H1 (cell line): ENCODE results near the gene MAFB. TPM values are rescaled to one million over a fixed set of nuclear protein-coding genes. Genes with fewer than 3 reads are reported as not detected.

Experiments
- CTCF ChIA-PET: fragments of 300-600 bp; sonication (Branson Sonifier 250); formaldehyde crosslinking; loops from one replicate; lab custom pipeline; 2021; ENCODE audit not compliant: partially characterized antibody; lab: Charles Lee
- POLR2A ChIA-PET: fragments of 300-600 bp; sonication (Branson Sonifier 250); formaldehyde crosslinking; loops from one replicate; lab custom pipeline; 2021; ENCODE audit warnings: inconsistent platforms; ENCODE audit not compliant: partially characterized antibody; lab: Charles Lee
- DNase-seq, 2 experiments: peaks; one replicate each; pipeline versions ENCODE4 v3.0.0 to v3.0.0-alpha.2; 2010 to 2022; ENCODE audit warnings: low spot score in 2 of 2, low read depth in 1 of 2, mixed read lengths in 1 of 2
- FAIRE-seq: peaks from 2 replicates; lab custom pipeline; 2011; peaks lifted over from hg19 to GRCh38; lab: Jason Lieb, UNC
- H2AFZ ChIP-seq: 2 replicates; pipeline ENCODE4 v1.8.1; 2012; ENCODE audit warnings: low read length, inconsistent platforms
- H2AK5ac ChIP-seq: 2 replicates; pipeline ENCODE4 v1.6.1; 2013; ENCODE audit warnings: low read depth, low read length
- H2BK120ac ChIP-seq: replicated peaks from 2 replicates; pipeline ENCODE3; 2013; ENCODE audit warnings: low read depth, low read length, inconsistent platforms
- H2BK12ac ChIP-seq: 2 replicates; pipeline ENCODE4 v1.6.1; 2013; ENCODE audit warnings: low read depth, low read length
- H2BK15ac ChIP-seq: 2 replicates; pipeline ENCODE4 v1.6.1; 2013; ENCODE audit warnings: low read length
- H2BK20ac ChIP-seq: 2 replicates; pipeline ENCODE4 v1.6.1; 2013; ENCODE audit warnings: low read length
- H2BK5ac ChIP-seq: 2 replicates; pipeline ENCODE4 v1.6.1; 2013; ENCODE audit warnings: low read depth, low read length
- H3K14ac ChIP-seq: 2 replicates; pipeline ENCODE4 v1.6.1; 2013; ENCODE audit warnings: inconsistent platforms; ENCODE audit not compliant: insufficient read length
- H3K18ac ChIP-seq: 2 replicates; pipeline ENCODE4 v1.6.1; 2013; ENCODE audit warnings: low read length; ENCODE audit errors: extremely low read depth
- H3K23ac ChIP-seq: 2 replicates; pipeline ENCODE4 v1.6.1; 2013; ENCODE audit warnings: inconsistent platforms; ENCODE audit not compliant: insufficient read length
- H3K23me2 ChIP-seq: 2 replicates; pipeline ENCODE4 v1.6.1; 2013; ENCODE audit warnings: low read depth, low read length
- H3K27ac ChIP-seq: 2 replicates; pipeline ENCODE4 v1.6.1; 2011; ENCODE audit warnings: low read depth, low read length, inconsistent platforms
- H3K27me3 ChIP-seq, 4 experiments: replicated peaks in 1 of 4; 1 replicate in 1 of 4; 2 replicates in 3 of 4; pipeline versions ENCODE4 v1.6.1 to v1.8.1; 2011 to 2013; ENCODE audit warnings: low read length in 3 of 4, mild to moderate bottlenecking in 3 of 4, inconsistent platforms in 2 of 4, mixed read lengths in 2 of 4, moderate library complexity in 1 of 4; ENCODE audit not compliant: control insufficient read depth in 3 of 4, insufficient read depth in 3 of 4; ENCODE audit errors: extremely low read depth in 1 of 4
- H3K36me3 ChIP-seq, 4 experiments: 2 replicates each; pipeline versions ENCODE4 v1.6.1 to v1.8.1; 2011 to 2013; ENCODE audit warnings: mild to moderate bottlenecking in 4 of 4, low read length in 3 of 4, moderate library complexity in 2 of 4, control low read depth in 1 of 4, inconsistent platforms in 1 of 4; ENCODE audit not compliant: insufficient read depth in 4 of 4, control insufficient read depth in 2 of 4
- H3K4ac ChIP-seq: replicated peaks from 2 replicates; pipeline ENCODE3; 2013; ENCODE audit warnings: low read length, low read depth, mixed read lengths, inconsistent platforms; ENCODE audit not compliant: insufficient read length
- H3K4me1 ChIP-seq, 4 experiments: replicated peaks in 1 of 4; 1 replicate in 1 of 4; 2 replicates in 3 of 4; pipeline versions ENCODE4 v1.6.1 to v1.8.1; 2011 to 2013; ENCODE audit warnings: low read length in 3 of 4, inconsistent platforms in 2 of 4, mixed read lengths in 1 of 4; ENCODE audit not compliant: insufficient read depth in 4 of 4, control insufficient read depth in 3 of 4
- H3K4me2 ChIP-seq, 2 experiments: 2 replicates each; pipeline versions ENCODE4 v1.6.1 to v1.8.1; 2011 to 2013; ENCODE audit warnings: low read depth in 2 of 2, low read length in 2 of 2, control low read depth in 1 of 2, inconsistent platforms in 1 of 2, mild to moderate bottlenecking in 1 of 2; ENCODE audit not compliant: insufficient read depth in 1 of 2
- H3K4me3 ChIP-seq, 4 experiments: fragments of 200-600, 300-600 bp in 1 of 4; sonication (generic), shearing (Covaris generic), sonication (Bioruptor Twin) in 1 of 4; 2 replicates each; pipeline versions ENCODE4 v1.5.1 to v1.8.1; 2011 to 2016; ENCODE audit warnings: low read length in 4 of 4, low read depth in 3 of 4, control low read depth in 2 of 4, inconsistent platforms in 2 of 4, mild to moderate bottlenecking in 2 of 4, mixed read lengths in 1 of 4, moderate library complexity in 1 of 4; ENCODE audit not compliant: insufficient read depth in 2 of 4; ENCODE audit errors: extremely low read depth in 1 of 4
- H3K56ac ChIP-seq: replicated peaks from 2 replicates; pipeline ENCODE3; 2013; ENCODE audit warnings: low read depth, mild to moderate bottlenecking, mixed read lengths, low read length, inconsistent platforms; ENCODE audit not compliant: insufficient read length
- H3K79me1 ChIP-seq: 2 replicates; pipeline ENCODE4 v1.6.1; 2013; ENCODE audit warnings: low read depth, low read length, control low read depth
- H3K79me2 ChIP-seq, 2 experiments: 2 replicates each; pipeline versions ENCODE4 v1.6.1 to v1.8.1; 2012 to 2013; ENCODE audit warnings: low read length in 2 of 2, mild to moderate bottlenecking in 2 of 2, inconsistent platforms in 1 of 2; ENCODE audit not compliant: insufficient read depth in 2 of 2, control insufficient read depth in 1 of 2
- H3K9ac ChIP-seq, 4 experiments: replicated peaks in 1 of 4; 1 replicate in 1 of 4; 2 replicates in 3 of 4; pipeline versions ENCODE4 v1.6.1 to v1.8.1; 2011 to 2013; ENCODE audit warnings: low read depth in 3 of 4, low read length in 3 of 4, control low read depth in 2 of 4, mild to moderate bottlenecking in 2 of 4, moderate library complexity in 2 of 4, inconsistent platforms in 1 of 4; ENCODE audit errors: extremely low read depth in 1 of 4
- H3K9me3 ChIP-seq, 2 experiments: 2 replicates each; pipeline versions ENCODE4 v1.6.1 to v1.8.1; 2012 to 2013; ENCODE audit warnings: mild to moderate bottlenecking in 2 of 2, moderate library complexity in 2 of 2, control low read depth in 1 of 2, inconsistent platforms in 1 of 2, low read depth in 1 of 2, low read length in 1 of 2, mixed read lengths in 1 of 2; ENCODE audit not compliant: insufficient read depth in 2 of 2
- H4K20me1 ChIP-seq, 2 experiments: replicated peaks in 1 of 2; 2 replicates each; pipeline versions ENCODE3 to v1.8.1; 2011 to 2013; ENCODE audit warnings: inconsistent platforms in 2 of 2, low read length in 2 of 2, mild to moderate bottlenecking in 1 of 2; ENCODE audit not compliant: insufficient read depth in 2 of 2, control insufficient read depth in 1 of 2
- H4K5ac ChIP-seq: 2 replicates; pipeline ENCODE4 v1.6.1; 2013; ENCODE audit warnings: low read length, low read depth, mixed read lengths, inconsistent platforms; ENCODE audit not compliant: insufficient read length
- H4K8ac ChIP-seq: 2 replicates; pipeline ENCODE4 v1.8.0; 2013; ENCODE audit warnings: mild to moderate bottlenecking, moderate library complexity, low read length, inconsistent platforms; ENCODE audit not compliant: insufficient read depth; ENCODE audit errors: extremely low read depth
- H4K91ac ChIP-seq: replicated peaks from 2 replicates; pipeline ENCODE3; 2013; ENCODE audit warnings: low read length, mixed read lengths, inconsistent platforms; ENCODE audit not compliant: insufficient read length
- ASH2L ChIP-seq: fragments of 200-600, 300-600 bp; sonication (generic); IDR thresholded peaks from one replicate; pipeline ENCODE4 v1.7.1; 2017; ENCODE audit warnings: low read length
- ATF3 ChIP-seq: IDR thresholded peaks from 2 replicates; pipeline ENCODE4 v1.6.1; 2011; ENCODE audit warnings: low read depth, mild to moderate bottlenecking, low read length; ENCODE audit not compliant: insufficient read depth
- HDAC6 ChIP-seq: IDR thresholded peaks from one replicate; pipeline ENCODE4 v1.7.1; 2012; ENCODE audit warnings: low read depth, mild to moderate bottlenecking, inconsistent platforms, low read length, moderate library complexity
- JUN ChIP-seq: IDR thresholded peaks from 2 replicates; pipeline ENCODE4 v1.6.1; 2011; ENCODE audit warnings: low read depth, mild to moderate bottlenecking, improper control_type of control experiment, low read length
- KDM4A ChIP-seq: IDR thresholded peaks from one replicate; pipeline ENCODE4 v1.7.1; 2012; ENCODE audit warnings: low read depth, mild to moderate bottlenecking, moderate library complexity, low read length, inconsistent platforms; ENCODE audit not compliant: severe bottlenecking
- SUZ12 ChIP-seq: fragments of 200-600 bp; sonication (generic); IDR thresholded peaks from 2 replicates; pipeline ENCODE4 v1.6.1; 2012; ENCODE audit warnings: mild to moderate bottlenecking, inconsistent platforms, low read length, moderate library complexity, mixed read lengths
- TBP ChIP-seq: IDR thresholded peaks from 2 replicates; pipeline ENCODE4 v1.6.1; 2011; ENCODE audit warnings: low read depth, low read length, improper control_type of control experiment
- WGBS, 2 experiments: shearing (Covaris generic) in 1 of 2; methylation state at CpG; one replicate each; pipeline versions ENCODE4 v1.1.6 to v1.1.7; 2013 to 2015; ENCODE audit warnings: low lambda C conversion rate in 2 of 2, mixed read lengths in 2 of 2, inconsistent platforms in 1 of 2, low coverage in 1 of 2, missing lambda C conversion rate in 1 of 2; ENCODE audit not compliant: insufficient replicate concordance in 2 of 2, insufficient coverage in 1 of 2, insufficient read length in 1 of 2; ENCODE audit errors: extremely low coverage in 1 of 2, missing lambda C conversion rate in 1 of 2; 5-methylcytosine and 5-hydroxymethylcytosine counted together
- polyA plus RNA-seq, 7 experiments: library from polyadenylated mRNA; depleted of rRNA in 3 of 7; stranded (reverse) in 5 of 7; unstranded in 2 of 7; fragments of >200 nt in 5 of 7; fragments of 200-250 nt in 2 of 7; gene quantifications; 1 replicate in 5 of 7; 2 replicates in 1 of 7; 4 replicates in 1 of 7; pipeline versions ENCODE4 v1.2.1 to v1.2.3, GENCODE V29; 2011 to 2013; ENCODE audit warnings: missing spikeins in 2 of 7, mixed read lengths in 2 of 7
- total RNA-seq: library from RNA; stranded (reverse); fragmentation: NEBNext Ultra II Directional; extraction: Animal tissue kit (Norgen Biotek cat#: 25700); gene quantifications from 2 replicates; pipeline ENCODE4 v1.2.1, GENCODE V29; 2021
- TF ChIP-seq, protein P1 (sequence below), 3 experiments: IDR thresholded peaks; 1 replicate in 2 of 3; 2 replicates in 1 of 3; pipeline versions ENCODE4 v1.5.1 to v1.6.1; 2011; ENCODE audit warnings: low read length in 3 of 3, mild to moderate bottlenecking in 3 of 3, inconsistent platforms in 2 of 3, low read depth in 1 of 3, moderate library complexity in 1 of 3; ENCODE audit not compliant: insufficient read depth in 1 of 3; ENCODE audit errors: control extremely low read depth in 1 of 3
- TF ChIP-seq, protein P2 (sequence below): IDR thresholded peaks from 2 replicates; pipeline ENCODE4 v1.6.1; 2011; ENCODE audit warnings: low read length, improper control_type of control experiment

The MAFB gene
- total and polyA plus RNA-seq, 2 of the 8 experiments (the other 6 are each of a cell fraction or from before 2014, with no cell fraction given) = 0.83 to 1.8 TPM

DNA sequence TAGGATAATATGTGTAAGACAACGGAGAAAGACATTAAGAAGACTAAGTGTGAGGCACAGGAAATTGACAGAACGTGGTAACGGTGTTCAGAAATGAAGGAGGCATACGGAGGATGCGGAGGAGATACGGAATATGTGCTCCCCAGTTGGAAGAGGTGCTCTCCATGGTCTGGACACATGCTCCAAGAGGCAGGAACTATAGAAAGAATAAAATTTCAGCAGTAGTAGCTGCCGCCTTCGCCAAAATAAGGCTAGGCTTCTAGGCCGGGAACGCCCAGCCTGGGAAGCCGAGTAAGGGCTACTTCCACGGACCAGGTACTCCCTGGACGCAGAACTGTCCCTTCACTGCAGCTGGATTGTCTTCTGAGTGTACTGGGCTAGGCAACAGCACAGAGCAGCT is 7.4 kb downstream of the MAFB start:
- FAIRE-seq = no peak
- H3K36me3 ChIP-seq = peaks cover 0 to 5% (median under 1%) of the 10 kb centered on the region in 4 experiments; a peak in 2 of 8 replicates
- peaks cover 14 to 29% of the 10 kb centered on the region in 2 experiments for H4K20me1 ChIP-seq
- 74% methylated on average over 13 of the region's 13 CpGs; no CpG with 5 or more reads in 1 of the 2 experiments for WGBS, 2 experiments
- peaks cover 42 to 75% (median 68%) of the 10 kb centered on the region in 4 experiments for H3K27me3 ChIP-seq
- peak overlapping the region; percentile 11; the same call in 1 of the 2 replicates for H2BK12ac ChIP-seq
- H3K18ac ChIP-seq = no peak overlapping the region; the same call in 1 of the 2 replicates
- ChIA-PET CTCF (interaction anchor here (0.6 to 1.5 kb wide), 5 partner anchors 9 to 852 kb away, joined by 3 to 4 read pairs (median 3); no protein-coding TSS in a partner anchor), POLR2A (interaction anchor here (0.8 kb wide), 1 partner anchor 16 kb away, joined by 3 read pairs; no protein-coding TSS in a partner anchor)
- H3K9ac ChIP-seq = no peak overlapping the region
- no peak overlapping the region for H3K14ac ChIP-seq
- H3K4me3 ChIP-seq = peak overlapping the region in 1 of 4 experiments; percentile 56; a peak in 1 of 8 replicates
- no peak overlapping the region for H3K27ac ChIP-seq
- H3K4me1 ChIP-seq = peaks cover 0 to 24% (median 8%) of the 10 kb centered on the region in 4 experiments; a peak in 5 of 7 replicates
- no peak overlapping the region for H3K23ac ChIP-seq
- no peak overlapping the region for H2BK5ac ChIP-seq
- H4K5ac ChIP-seq = no peak overlapping the region
- H4K8ac ChIP-seq = no peak overlapping the region
- no peaks in the 10 kb centered on the region for H3K79me1 ChIP-seq
- H2BK20ac ChIP-seq = no peak overlapping the region
- H3K9me3 ChIP-seq = no peaks in the 10 kb centered on the region
- H2BK15ac ChIP-seq = no peak overlapping the region; the same call in 1 of the 2 replicates
- H2AK5ac ChIP-seq = no peak overlapping the region
- no peak overlapping the region for H3K4ac ChIP-seq
- TF ChIP-seq HDAC6 (no peak), KDM4A (no peak), ASH2L (no peak), SUZ12 (no peak), ATF3 (no peak), JUN (no peak), TBP (no peak)
- TF ChIP-seq, protein P1, sequence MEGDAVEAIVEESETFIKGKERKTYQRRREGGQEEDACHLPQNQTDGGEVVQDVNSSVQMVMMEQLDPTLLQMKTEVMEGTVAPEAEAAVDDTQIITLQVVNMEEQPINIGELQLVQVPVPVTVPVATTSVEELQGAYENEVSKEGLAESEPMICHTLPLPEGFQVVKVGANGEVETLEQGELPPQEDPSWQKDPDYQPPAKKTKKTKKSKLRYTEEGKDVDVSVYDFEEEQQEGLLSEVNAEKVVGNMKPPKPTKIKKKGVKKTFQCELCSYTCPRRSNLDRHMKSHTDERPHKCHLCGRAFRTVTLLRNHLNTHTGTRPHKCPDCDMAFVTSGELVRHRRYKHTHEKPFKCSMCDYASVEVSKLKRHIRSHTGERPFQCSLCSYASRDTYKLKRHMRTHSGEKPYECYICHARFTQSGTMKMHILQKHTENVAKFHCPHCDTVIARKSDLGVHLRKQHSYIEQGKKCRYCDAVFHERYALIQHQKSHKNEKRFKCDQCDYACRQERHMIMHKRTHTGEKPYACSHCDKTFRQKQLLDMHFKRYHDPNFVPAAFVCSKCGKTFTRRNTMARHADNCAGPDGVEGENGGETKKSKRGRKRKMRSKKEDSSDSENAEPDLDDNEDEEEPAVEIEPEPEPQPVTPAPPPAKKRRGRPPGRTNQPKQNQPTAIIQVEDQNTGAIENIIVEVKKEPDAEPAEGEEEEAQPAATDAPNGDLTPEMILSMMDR (IDR thresholded peaks at IDR 0.05; ENCODE audit: control extremely low read depth in 1 of 3, insufficient read depth in 1 of 3, low read depth in 1 of 3, low read length in 3 of 3) = no peak
- TF ChIP-seq, protein P2, sequence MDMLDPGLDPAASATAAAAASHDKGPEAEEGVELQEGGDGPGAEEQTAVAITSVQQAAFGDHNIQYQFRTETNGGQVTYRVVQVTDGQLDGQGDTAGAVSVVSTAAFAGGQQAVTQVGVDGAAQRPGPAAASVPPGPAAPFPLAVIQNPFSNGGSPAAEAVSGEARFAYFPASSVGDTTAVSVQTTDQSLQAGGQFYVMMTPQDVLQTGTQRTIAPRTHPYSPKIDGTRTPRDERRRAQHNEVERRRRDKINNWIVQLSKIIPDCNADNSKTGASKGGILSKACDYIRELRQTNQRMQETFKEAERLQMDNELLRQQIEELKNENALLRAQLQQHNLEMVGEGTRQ = no peak
- no peak overlapping the region for H2BK120ac ChIP-seq
- no peak for DNase-seq
- peak overlapping the region; percentile 44 to 67; a peak in 3 of 4 replicates for H3K4me2 ChIP-seq
- H3K23me2 ChIP-seq = peaks cover 5% of the 10 kb centered on the region; the same call in 1 of the 2 replicates
- H3K79me2 ChIP-seq = no peaks in the 10 kb centered on the region
- no peak overlapping the region for H4K91ac ChIP-seq
- no peak overlapping the region for H2AFZ ChIP-seq
- no peak overlapping the region for H3K56ac ChIP-seq
